ENCODE data around the gene PRR35.
A peak's percentile ranks its signal among the peaks of the same experiment; 100 is the strongest.
"Not testable (repeated sequence)": the region's sequence is repeated elsewhere in the genome, so short reads cannot be mapped to it uniquely, and the experiment has no call there.

The PRR35 gene

GRCh38 chr16:592518-593306, 32.5 kb downstream of the PRR35 start:
- H3K27ac ChIP-seq = peak overlapping the region; percentile 99

GRCh38 chr16:593406-593805, 33.2 kb downstream of the PRR35 start:
- TF ChIP-seq ZFX (IDR thresholded peaks at IDR 0.05) (no peak), CTCF (conservative IDR thresholded peaks at IDR 0.05) (no peak)
- peak overlapping the region; percentile 99 for H3K27ac ChIP-seq

More at GRCh38 chr16:592518-593306, 32.5 kb downstream of the PRR35 start:
- TF ChIP-seq CTCF (conservative IDR thresholded peaks at IDR 0.05) = peak; percentile 58
- TF ChIP-seq ZFX (IDR thresholded peaks at IDR 0.05) = no peak; the same call in 1 of the 2 replicates

GRCh38 chr16:593807-594206, 33.6 kb downstream of the PRR35 start:
- H3K27ac ChIP-seq = peak overlapping the region; percentile 99
- TF ChIP-seq CTCF (conservative IDR thresholded peaks at IDR 0.05) (no peak), ZFX (IDR thresholded peaks at IDR 0.05) (no peak)

GRCh38 chr16:595094-595528, 34.9 kb downstream of the PRR35 start:
- peak overlapping the region; percentile 99; the same call in 1 of the 2 replicates for H3K27ac ChIP-seq
- TF ChIP-seq ZFX (IDR thresholded peaks at IDR 0.05) (no peak), CTCF (conservative IDR thresholded peaks at IDR 0.05) (no peak)

- H3K27ac ChIP-seq = no peak overlapping the region; the same call in 1 of the 2 replicates
- TF ChIP-seq ZFX (IDR thresholded peaks at IDR 0.05) = no peak
- TF ChIP-seq CTCF (conservative IDR thresholded peaks at IDR 0.05) = no peak
Measured at GRCh38 chr16:595942-596735, 35.9 kb downstream of the PRR35 start.

GRCh38 chr16:596736-597060, 36.5 kb downstream of the PRR35 start:
- no peak overlapping the region for H3K27ac ChIP-seq
- TF ChIP-seq ZFX (IDR thresholded peaks at IDR 0.05) = no peak
- TF ChIP-seq CTCF (conservative IDR thresholded peaks at IDR 0.05) = no peak

GRCh38 chr16:597655-598054, 37.5 kb downstream of the PRR35 start:
- not testable (repeated sequence) for H3K27ac ChIP-seq
